ENCODE data around the gene KREMEN2. TPM values are rescaled to one million over a fixed set of nuclear protein-coding genes. Genes with fewer than 3 reads are reported as not detected.

KREMEN2 gene
- total RNA-seq, 2 donors from 2014 or later, result 5.0 to 8.4 TPM

DNA sequence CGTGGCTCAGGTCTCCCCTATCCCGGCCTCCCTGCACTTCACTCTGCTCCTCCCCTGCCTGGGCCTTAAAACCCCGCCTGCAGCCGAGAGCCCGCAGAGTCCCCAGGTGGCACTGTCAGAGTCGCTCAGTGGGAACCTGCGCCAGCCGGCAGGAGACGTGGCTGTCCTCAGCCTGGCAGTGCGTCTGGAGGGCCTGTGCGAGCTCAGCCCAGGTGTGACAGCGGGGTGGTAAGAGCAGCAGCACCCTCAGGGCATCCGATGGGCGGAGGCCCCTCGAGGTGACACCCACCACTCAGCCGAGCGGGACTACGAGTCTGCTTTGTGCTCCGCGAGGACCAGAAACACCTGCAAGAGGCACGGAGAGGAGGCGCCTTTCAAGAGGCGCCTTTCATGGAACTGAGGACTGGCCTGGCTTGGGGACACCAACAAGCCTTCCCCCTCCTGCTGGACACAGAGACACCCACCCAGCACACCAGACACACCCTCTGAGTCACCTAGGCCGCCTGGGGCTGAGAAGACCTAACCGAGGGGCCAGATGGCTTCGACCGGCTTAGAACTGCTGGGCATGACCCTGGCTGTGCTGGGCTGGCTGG lies 48.8 kb downstream of the KREMEN2 start, which contains the start of gene CLDN9:
Gene CLDN9 (plus strand): TSS at position 96 of the 593 bp plus-strand sequence. CDS start 440 bp downstream, at position 536.
- no peaks in the 10 kb centered on the region for H3K9me3 ChIP-seq (ENCODE audit: control insufficient read depth, low read length)
- H3K27ac ChIP-seq (ENCODE audit: low read depth, low read length), result no peak within 1 kb of the TSS
- peaks cover 21% of the 10 kb centered on the region for H3K27me3 Mint-ChIP-seq (ENCODE audit: insufficient read depth)
- H3K27me3 ChIP-seq (ENCODE audit: control insufficient read depth, insufficient read depth, low read length, poor library complexity, severe bottlenecking), result no peaks in the 10 kb centered on the region
- WGBS, 2 experiments (ENCODE audit: insufficient coverage in 1 of 2, insufficient read length in 1 of 2), result 43 to 48% methylated on average over 14 to 27 of the region's 27 CpGs
- peaks cover 42% of the 10 kb centered on the region for H3K4me1 Mint-ChIP-seq
- peaks cover 23% of the 10 kb centered on the region for H3K36me3 Mint-ChIP-seq (ENCODE audit: low read depth)
- no peak within 1 kb of the TSS for H3K9ac ChIP-seq (ENCODE audit: extremely low read depth, low read length, poor library complexity, severe bottlenecking)
- TF ChIP-seq, protein P1, sequence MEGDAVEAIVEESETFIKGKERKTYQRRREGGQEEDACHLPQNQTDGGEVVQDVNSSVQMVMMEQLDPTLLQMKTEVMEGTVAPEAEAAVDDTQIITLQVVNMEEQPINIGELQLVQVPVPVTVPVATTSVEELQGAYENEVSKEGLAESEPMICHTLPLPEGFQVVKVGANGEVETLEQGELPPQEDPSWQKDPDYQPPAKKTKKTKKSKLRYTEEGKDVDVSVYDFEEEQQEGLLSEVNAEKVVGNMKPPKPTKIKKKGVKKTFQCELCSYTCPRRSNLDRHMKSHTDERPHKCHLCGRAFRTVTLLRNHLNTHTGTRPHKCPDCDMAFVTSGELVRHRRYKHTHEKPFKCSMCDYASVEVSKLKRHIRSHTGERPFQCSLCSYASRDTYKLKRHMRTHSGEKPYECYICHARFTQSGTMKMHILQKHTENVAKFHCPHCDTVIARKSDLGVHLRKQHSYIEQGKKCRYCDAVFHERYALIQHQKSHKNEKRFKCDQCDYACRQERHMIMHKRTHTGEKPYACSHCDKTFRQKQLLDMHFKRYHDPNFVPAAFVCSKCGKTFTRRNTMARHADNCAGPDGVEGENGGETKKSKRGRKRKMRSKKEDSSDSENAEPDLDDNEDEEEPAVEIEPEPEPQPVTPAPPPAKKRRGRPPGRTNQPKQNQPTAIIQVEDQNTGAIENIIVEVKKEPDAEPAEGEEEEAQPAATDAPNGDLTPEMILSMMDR (conservative IDR thresholded peaks at IDR 0.05), result no peak
- no peaks in the 10 kb centered on the region for H3K9me3 Mint-ChIP-seq
- H3K36me3 ChIP-seq (ENCODE audit: control insufficient read depth, insufficient read depth, low read length), result peaks cover 15% of the 10 kb centered on the region
- H3K4me3 ChIP-seq (ENCODE audit: low read length), result no peak within 1 kb of the TSS
- peak within 1 kb of the TSS; percentile 39 for H3K4me3 Mint-ChIP-seq
- peak; percentile 88 for DNase-seq
- no peak within 1 kb of the TSS for H3K27ac Mint-ChIP-seq
- peaks cover 18% of the 10 kb centered on the region for H3K4me1 ChIP-seq (ENCODE audit: control insufficient read depth, insufficient read depth, low read length)

DNA sequence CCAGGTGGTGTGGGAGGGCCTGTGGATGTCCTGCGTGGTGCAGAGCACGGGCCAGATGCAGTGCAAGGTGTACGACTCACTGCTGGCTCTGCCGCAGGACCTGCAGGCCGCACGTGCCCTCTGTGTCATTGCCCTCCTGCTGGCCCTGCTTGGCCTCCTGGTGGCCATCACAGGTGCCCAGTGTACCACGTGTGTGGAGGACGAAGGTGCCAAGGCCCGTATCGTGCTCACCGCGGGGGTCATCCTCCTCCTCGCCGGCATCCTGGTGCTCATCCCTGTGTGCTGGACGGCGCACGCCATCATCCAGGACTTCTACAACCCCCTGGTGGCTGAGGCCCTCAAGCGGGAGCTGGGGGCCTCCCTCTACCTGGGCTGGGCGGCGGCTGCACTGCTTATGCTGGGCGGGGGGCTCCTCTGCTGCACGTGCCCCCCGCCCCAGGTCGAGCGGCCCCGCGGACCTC lies 49.4 kb downstream of the KREMEN2 start:
- H3K36me3 ChIP-seq (ENCODE audit: control insufficient read depth, insufficient read depth, low read length), result peaks cover 15% of the 10 kb centered on the region
- H3K4me3 ChIP-seq (ENCODE audit: low read length), result no peak overlapping the region
- H3K27ac ChIP-seq (ENCODE audit: low read depth, low read length), result no peak overlapping the region
- Mint-ChIP-seq H3K27me3 (ENCODE audit: insufficient read depth) (peaks cover 21% of the 10 kb centered on the region), H3K36me3 (ENCODE audit: low read depth) (peaks cover 23% of the 10 kb centered on the region), H3K27ac (no peak overlapping the region), H3K9me3 (no peaks in the 10 kb centered on the region), H3K4me1 (peaks cover 40% of the 10 kb centered on the region), H3K4me3 (no peak overlapping the region)
- TF ChIP-seq, protein P1 (conservative IDR thresholded peaks at IDR 0.05), result peak; percentile 43
- no peaks in the 10 kb centered on the region for H3K9me3 ChIP-seq (ENCODE audit: control insufficient read depth, low read length)
- H3K27me3 ChIP-seq (ENCODE audit: control insufficient read depth, insufficient read depth, low read length, poor library complexity, severe bottlenecking), result no peaks in the 10 kb centered on the region
- WGBS, 2 experiments (ENCODE audit: insufficient coverage in 1 of 2, insufficient read length in 1 of 2), result 75 to 89% methylated on average over 20 to 27 of the region's 27 CpGs
- H3K9ac ChIP-seq (ENCODE audit: extremely low read depth, low read length, poor library complexity, severe bottlenecking), result no peak overlapping the region
- H3K4me1 ChIP-seq (ENCODE audit: control insufficient read depth, insufficient read depth, low read length), result peaks cover 12% of the 10 kb centered on the region
- peak; percentile 82 for DNase-seq

DNA sequence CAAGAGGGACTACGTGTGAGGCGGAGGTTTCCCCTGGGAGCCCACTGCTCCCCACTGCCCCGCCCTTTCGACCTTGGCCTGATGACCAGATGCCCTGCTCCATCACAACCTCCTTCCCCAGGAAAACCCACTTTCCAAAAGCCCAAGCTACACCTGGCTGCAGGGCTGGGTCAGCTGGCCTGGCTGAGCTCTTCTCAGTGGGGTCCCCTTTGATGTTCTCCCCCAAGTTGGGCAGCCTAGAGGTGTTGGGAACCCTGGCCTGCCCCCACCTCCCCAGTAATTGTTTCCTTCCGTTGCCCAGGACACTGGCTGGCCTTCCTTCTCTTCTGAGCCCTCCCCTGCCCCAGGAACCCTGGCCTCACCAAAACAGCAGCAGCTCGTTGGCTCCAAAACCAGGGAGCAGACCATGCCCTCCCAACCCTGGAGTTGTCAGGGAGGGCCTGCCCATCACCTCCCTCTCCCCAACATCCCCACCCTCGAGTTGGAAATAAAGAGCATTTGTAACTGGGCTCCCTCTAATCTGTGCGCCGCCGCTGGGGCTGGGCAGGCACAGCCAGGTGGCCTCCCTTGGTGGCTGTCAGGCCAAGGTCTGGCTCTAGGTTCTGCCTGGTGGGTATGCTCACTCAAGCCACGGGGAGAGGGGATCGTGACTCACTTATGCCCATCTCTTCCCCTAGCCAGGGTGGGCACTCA lies 50.1 kb downstream of the KREMEN2 start:
- H3K4me3 Mint-ChIP-seq, result no peak overlapping the region
- H3K9me3 Mint-ChIP-seq, result no peaks in the 10 kb centered on the region
- H3K36me3 ChIP-seq (ENCODE audit: control insufficient read depth, insufficient read depth, low read length), result peaks cover 15% of the 10 kb centered on the region
- H3K4me1 ChIP-seq (ENCODE audit: control insufficient read depth, insufficient read depth, low read length), result peaks cover 12% of the 10 kb centered on the region
- H3K4me3 ChIP-seq (ENCODE audit: low read length), result no peak overlapping the region
- peak; percentile 81 for DNase-seq
- H3K27me3 ChIP-seq (ENCODE audit: control insufficient read depth, insufficient read depth, low read length, poor library complexity, severe bottlenecking), result no peaks in the 10 kb centered on the region
- H3K27ac ChIP-seq (ENCODE audit: low read depth, low read length), result no peak overlapping the region
- H3K27ac Mint-ChIP-seq, result peak overlapping the region; percentile 68
- H3K9me3 ChIP-seq (ENCODE audit: control insufficient read depth, low read length), result no peaks in the 10 kb centered on the region
- no peak overlapping the region for H3K9ac ChIP-seq (ENCODE audit: extremely low read depth, low read length, poor library complexity, severe bottlenecking)
- peaks cover 39% of the 10 kb centered on the region for H3K4me1 Mint-ChIP-seq
- peaks cover 23% of the 10 kb centered on the region for H3K36me3 Mint-ChIP-seq (ENCODE audit: low read depth)
- WGBS, 2 experiments (ENCODE audit: insufficient coverage in 1 of 2, insufficient read length in 1 of 2), result 87 to 94% methylated on average over 7 to 12 of the region's 12 CpGs
- peaks cover 20% of the 10 kb centered on the region for H3K27me3 Mint-ChIP-seq (ENCODE audit: insufficient read depth)
- TF ChIP-seq, protein P1 (conservative IDR thresholded peaks at IDR 0.05), result no peak
